Endothelial cell of umbilical vein (primary cell): ENCODE measurements around the gene BMP8B. TPM values are rescaled to one million over a fixed set of nuclear protein-coding genes. Genes with fewer than 3 reads are reported as not detected.

ENCODE experiments used
- BruUV-seq: library from RNA; stranded (reverse); fragments of 400-500 nt; replicated peaks from 2 replicates; lab custom pipeline; 2021; lab: Mats Ljungman, UMichigan
- CTCF ChIA-PET: fragments of 300-600, 350-600 bp; sonication (Branson Sonifier 250); formaldehyde crosslinking; loops from one replicate; lab custom pipeline; 2021; ENCODE audit warnings: antibody characterized with exemption, inconsistent platforms; lab: Charles Lee
- POLR2A ChIA-PET: fragments of 300-600, 350-600 bp; sonication (Branson Sonifier 250); formaldehyde crosslinking; loops from one replicate; lab custom pipeline; 2021; ENCODE audit warnings: antibody characterized with exemption, inconsistent platforms; lab: Charles Lee
- DNase-seq: peaks from one replicate; pipeline ENCODE4 v3.0.0-alpha.2; 2011; ENCODE audit warnings: low read depth, low spot score
- FAIRE-seq: peaks from 2 replicates; lab custom pipeline; 2011; peaks lifted over from hg19 to GRCh38; lab: Jason Lieb, UNC
- H2AFZ ChIP-seq: 2 replicates; pipeline ENCODE4 v1.6.0; 2012; ENCODE audit warnings: low read depth, low read length, control low read depth, inconsistent platforms
- H3K27ac ChIP-seq: 2 replicates; pipeline ENCODE4 v1.5.1; 2011; ENCODE audit warnings: low read depth, mild to moderate bottlenecking, control low read depth, low read length, moderate library complexity; ENCODE audit not compliant: insufficient read depth
- H3K27me3 ChIP-seq, 2 experiments: 2 replicates each; pipeline versions ENCODE4 v1.6.0 to v1.6.1; 2011; ENCODE audit warnings: low read length in 2 of 2, mixed read lengths in 1 of 2; ENCODE audit not compliant: control insufficient read depth in 2 of 2, insufficient read depth in 2 of 2
- H3K36me3 ChIP-seq, 2 experiments: 2 replicates in 1 of 2; 3 replicates in 1 of 2; pipeline ENCODE4 v1.5.1; 2011; ENCODE audit warnings: low read length in 2 of 2, mild to moderate bottlenecking in 1 of 2, moderate library complexity in 1 of 2; ENCODE audit not compliant: control insufficient read depth in 2 of 2, insufficient read depth in 2 of 2; ENCODE audit errors: extremely low read depth in 1 of 2
- H3K4me1 ChIP-seq: 3 replicates; pipeline ENCODE4 v1.5.1; 2011; ENCODE audit warnings: mild to moderate bottlenecking, low read length; ENCODE audit not compliant: control insufficient read depth, insufficient read depth; ENCODE audit errors: extremely low read depth
- H3K4me2 ChIP-seq: 2 replicates; pipeline ENCODE4 v1.6.1; 2011; ENCODE audit warnings: low read length, control low read depth, mixed read lengths; ENCODE audit not compliant: insufficient read depth
- H3K4me3 ChIP-seq, 3 experiments: fragments of 200-600 bp in 1 of 3; sonication (generic), shearing (Covaris generic) in 1 of 3; replicated peaks in 1 of 3; 2 replicates each; pipeline ENCODE4 v1.5.1; 2011 to 2016; ENCODE audit warnings: control low read depth in 3 of 3, low read length in 3 of 3, mild to moderate bottlenecking in 2 of 3, inconsistent platforms in 1 of 3, low read depth in 1 of 3, moderate library complexity in 1 of 3; ENCODE audit not compliant: insufficient read depth in 1 of 3
- H3K79me2 ChIP-seq: 2 replicates; pipeline ENCODE4 v1.6.0; 2012; ENCODE audit warnings: low read length, inconsistent platforms; ENCODE audit not compliant: control insufficient read depth, insufficient read depth
- H3K9ac ChIP-seq: replicated peaks from 2 replicates; pipeline ENCODE3; 2011; ENCODE audit warnings: low read length, control low read depth; ENCODE audit not compliant: insufficient read depth; ENCODE audit errors: extremely low read depth
- H3K9me1 ChIP-seq: replicated peaks from 3 replicates; pipeline ENCODE4 v1.6.0; 2011; ENCODE audit warnings: mild to moderate bottlenecking, low read length; ENCODE audit not compliant: control insufficient read depth, insufficient read depth; ENCODE audit errors: extremely low read depth
- H3K9me3 ChIP-seq: replicated peaks from 2 replicates; pipeline ENCODE4 v1.5.1; 2012; ENCODE audit warnings: low read length, inconsistent platforms; ENCODE audit not compliant: control insufficient read depth, insufficient read depth
- H4K20me1 ChIP-seq: replicated peaks from 2 replicates; pipeline ENCODE3; 2011; ENCODE audit warnings: mild to moderate bottlenecking, low read length; ENCODE audit not compliant: control insufficient read depth, insufficient read depth; ENCODE audit errors: extremely low read depth
- CTCF ChIP-seq, 2 donors: IDR thresholded peaks; 1 replicate in 1 of 2; 2 replicates in 1 of 2; pipeline ENCODE4 v1.5.1; 2011; ENCODE audit warnings: low read length in 2 of 2, mild to moderate bottlenecking in 2 of 2, moderate library complexity in 2 of 2, control low read depth in 1 of 2, inconsistent platforms in 1 of 2, low read depth in 1 of 2; ENCODE audit not compliant: insufficient read depth in 1 of 2; ENCODE audit errors: extremely low read depth in 1 of 2
- EZH2 ChIP-seq: IDR thresholded peaks from 2 replicates; pipeline ENCODE4 v1.6.1; 2012; ENCODE audit warnings: borderline replicate concordance, low read depth, mild to moderate bottlenecking, moderate library complexity, low read length, inconsistent platforms; ENCODE audit not compliant: severe bottlenecking
- FOS ChIP-seq: IDR thresholded peaks from 2 replicates; pipeline ENCODE4 v1.6.1; 2011; ENCODE audit warnings: mild to moderate bottlenecking, low read length, moderate library complexity, borderline replicate concordance; ENCODE audit not compliant: insufficient read depth
- GATA2 ChIP-seq: IDR thresholded peaks from 2 replicates; pipeline ENCODE4 v1.7.0; 2011; ENCODE audit warnings: low read depth, mild to moderate bottlenecking, moderate library complexity, mixed read lengths, low read length; ENCODE audit not compliant: insufficient read length, insufficient read depth
- JUN ChIP-seq: IDR thresholded peaks from 2 replicates; pipeline ENCODE4 v1.6.1; 2011; ENCODE audit warnings: borderline replicate concordance, low read depth; ENCODE audit not compliant: insufficient read length, insufficient read depth
- MAX ChIP-seq: IDR thresholded peaks from 2 replicates; pipeline ENCODE4 v1.6.1; 2011; ENCODE audit not compliant: insufficient read depth, insufficient read length
- MYC ChIP-seq: IDR thresholded peaks from one replicate; pipeline ENCODE4 v1.6.1; 2011; ENCODE audit warnings: mild to moderate bottlenecking, low read depth, low read length
- POLR2A ChIP-seq: IDR thresholded peaks from 2 replicates; pipeline ENCODE4 v1.6.1; 2012; ENCODE audit warnings: low read depth, mild to moderate bottlenecking, control low read depth, low read length
- POLR2AphosphoS5 ChIP-seq: IDR thresholded peaks from 2 replicates; pipeline ENCODE4 v1.6.1; 2012; ENCODE audit warnings: low read depth, mild to moderate bottlenecking, control low read depth, low read length, moderate library complexity; ENCODE audit not compliant: insufficient read depth
- dilution Hi-C: fragments of 300-500 bp; cut with MboI; formaldehyde crosslinking; loops from one replicate; pipeline ENCODE4 v1.15.0; 2019; ENCODE audit warnings: low sequenced_read_pairs; ENCODE audit not compliant: extremely low pct_ligation_motif_present
- intact Hi-C: fragments of 100-400 bp; cut with micrococcal nuclease; formaldehyde crosslinking; loops from one replicate; pipeline ENCODE4 v1.10.0; 2022
- polyA plus RNA-seq, 4 experiments: library from polyadenylated mRNA; depleted of rRNA in 3 of 4; stranded (reverse) in 3 of 4; unstranded in 1 of 4; fragments of >200 nt; gene quantifications; 2 replicates each; pipeline versions ENCODE4 v1.2.1 to v1.2.3, GENCODE V29; 2011 to 2012; ENCODE audit warnings: missing spikeins in 1 of 4
- total RNA-seq: library from RNA; stranded (reverse); gene quantifications from 2 replicates; pipeline ENCODE4 v1.2.3, GENCODE V29; 2021

The BMP8B gene
- total and polyA plus RNA-seq, 2 donors (not counting 3 experiments of a cell fraction or from before 2014, with no cell fraction given), result 0.07 TPM; not detected in 1

- TF ChIP-seq MYC (no peak), MAX (no peak), EZH2 (no peak), POLR2AphosphoS5 (no peak), POLR2A (no peak), GATA2 (no peak), FOS (no peak), CTCF (IDR thresholded peaks at IDR 0.05; ENCODE audit: extremely low read depth in 1 of 2, insufficient read depth in 1 of 2, low read depth in 1 of 2, low read length in 2 of 2) (no peak), JUN (no peak)
- no peak for DNase-seq
- POLR2A ChIA-PET, result no interaction called here
- Histone ChIP-seq H2AFZ (no peak overlapping the region), H3K36me3 (peaks cover 0 to 2% of the 10 kb centered on the region in 2 experiments), H3K4me3 (no peak overlapping the region), H3K9me1 (no peaks in the 10 kb centered on the region), H3K79me2 (no peaks in the 10 kb centered on the region), H3K9ac (no peak overlapping the region), H3K27me3 (no peaks in the 10 kb centered on the region), H4K20me1 (no peaks in the 10 kb centered on the region), H3K4me1 (no peaks in the 10 kb centered on the region), H3K4me2 (no peak overlapping the region), H3K27ac (no peak overlapping the region), H3K9me3 (no peaks in the 10 kb centered on the region)
- CTCF ChIA-PET, result interaction anchor here (0.9 kb wide), 2 partner anchors 28 to 155 kb away, joined by 3 read pairs; no protein-coding TSS in a partner anchor
- intact Hi-C loops, result no loop called here
- no TSS peak for BruUV-seq
- no peak for FAIRE-seq
- dilution Hi-C loops, result no loop called here
Observed at GRCh38 chr1:39761016-39761415, 27.6 kb downstream of the BMP8B start.
